ENCODE data around the gene MYO7A.

DNA sequence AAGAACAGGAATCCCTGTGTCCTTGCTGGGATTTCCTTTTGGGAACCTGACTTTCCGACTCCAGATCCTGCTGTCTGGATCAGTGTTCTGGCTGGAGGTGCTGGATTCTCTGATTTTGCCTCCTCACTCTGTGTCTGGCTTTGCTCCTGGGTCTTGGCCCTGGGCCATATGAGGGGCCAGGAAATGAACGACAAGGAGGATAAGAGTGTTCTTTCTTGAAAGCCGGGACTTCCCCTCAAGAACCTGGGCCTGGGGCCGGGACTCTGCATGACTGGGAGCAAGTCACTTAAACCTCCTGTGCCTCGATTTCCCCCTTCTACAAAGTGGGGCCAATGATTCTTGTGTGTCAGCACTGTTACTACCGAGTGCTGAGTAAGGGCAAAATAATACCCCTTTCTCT, 2.9 kb upstream of the MYO7A start:
- TF ChIP-seq, protein P1, sequence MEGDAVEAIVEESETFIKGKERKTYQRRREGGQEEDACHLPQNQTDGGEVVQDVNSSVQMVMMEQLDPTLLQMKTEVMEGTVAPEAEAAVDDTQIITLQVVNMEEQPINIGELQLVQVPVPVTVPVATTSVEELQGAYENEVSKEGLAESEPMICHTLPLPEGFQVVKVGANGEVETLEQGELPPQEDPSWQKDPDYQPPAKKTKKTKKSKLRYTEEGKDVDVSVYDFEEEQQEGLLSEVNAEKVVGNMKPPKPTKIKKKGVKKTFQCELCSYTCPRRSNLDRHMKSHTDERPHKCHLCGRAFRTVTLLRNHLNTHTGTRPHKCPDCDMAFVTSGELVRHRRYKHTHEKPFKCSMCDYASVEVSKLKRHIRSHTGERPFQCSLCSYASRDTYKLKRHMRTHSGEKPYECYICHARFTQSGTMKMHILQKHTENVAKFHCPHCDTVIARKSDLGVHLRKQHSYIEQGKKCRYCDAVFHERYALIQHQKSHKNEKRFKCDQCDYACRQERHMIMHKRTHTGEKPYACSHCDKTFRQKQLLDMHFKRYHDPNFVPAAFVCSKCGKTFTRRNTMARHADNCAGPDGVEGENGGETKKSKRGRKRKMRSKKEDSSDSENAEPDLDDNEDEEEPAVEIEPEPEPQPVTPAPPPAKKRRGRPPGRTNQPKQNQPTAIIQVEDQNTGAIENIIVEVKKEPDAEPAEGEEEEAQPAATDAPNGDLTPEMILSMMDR (conservative IDR thresholded peaks at IDR 0.05): no peak
- no peak for TF ChIP-seq EZH2 (IDR thresholded peaks at IDR 0.05; ENCODE audit: low read depth)
